BE2C (cell line): ENCODE measurements around the gene KLHL35.
A peak's percentile ranks its signal among the peaks of the same experiment; 100 is the strongest.

Source experiments
- DNase-seq: peaks from one replicate; pipeline ENCODE4 v3.0.0-alpha.2; 2020
- H3K27me3 ChIP-seq: fragments of 250-450 bp; sonication (Bioruptor Pico); 2 replicates; pipeline ENCODE4 v1.5.1; 2020; ENCODE audit warnings: mild to moderate bottlenecking
- H3K36me3 ChIP-seq: fragments of 250-450 bp; sonication (Bioruptor Pico); 2 replicates; pipeline ENCODE4 v1.5.1; 2020; ENCODE audit warnings: mild to moderate bottlenecking
- H3K4me1 ChIP-seq: fragments of 250-450 bp; sonication (Bioruptor Pico); 2 replicates; pipeline ENCODE4 v1.5.1; 2020
- H3K4me3 ChIP-seq: 2 replicates; pipeline ENCODE4 v1.5.1; 2011; ENCODE audit warnings: low read depth, low read length
- H3K9me3 ChIP-seq: fragments of 250-450 bp; sonication (Bioruptor Pico); 2 replicates; pipeline ENCODE4 v1.5.1; 2020
- CTCF ChIP-seq: IDR thresholded peaks from 2 replicates; pipeline ENCODE4 v1.5.1; 2012; ENCODE audit warnings: mild to moderate bottlenecking, low read depth, low read length

KLHL35 gene

GRCh38 chr11:75430714-75431532, 2.1 kb downstream of the KLHL35 start:
- Histone ChIP-seq H3K27me3 (peaks cover 36% of the 10 kb centered on the region), H3K36me3 (no peaks in the 10 kb centered on the region)

GRCh38 chr11:75429902-75430713, 2.9 kb downstream of the KLHL35 start:
- H3K4me3 ChIP-seq = peak overlapping the region; percentile 43

More at GRCh38 chr11:75430714-75431532, 2.1 kb downstream of the KLHL35 start:
- Histone ChIP-seq H3K4me3 (peak overlapping the region; percentile 43), H3K4me1 (peaks cover 3% of the 10 kb centered on the region; the same call in 1 of the 2 replicates), H3K9me3 (peaks cover 4% of the 10 kb centered on the region)
- no peak for TF ChIP-seq CTCF
- no peak for DNase-seq

GRCh38 chr11:75429641-75429901, 3.4 kb downstream of the KLHL35 start:
- Histone ChIP-seq H3K9me3 (peaks cover 4% of the 10 kb centered on the region), H3K36me3 (no peaks in the 10 kb centered on the region), H3K4me3 (no peak overlapping the region), H3K27me3 (peaks cover 36% of the 10 kb centered on the region), H3K4me1 (peaks cover 3% of the 10 kb centered on the region; the same call in 1 of the 2 replicates)
- TF ChIP-seq CTCF = no peak
- DNase-seq = no peak

More at GRCh38 chr11:75429902-75430713, 2.9 kb downstream of the KLHL35 start:
- peak; percentile 77 for DNase-seq
- TF ChIP-seq CTCF = no peak; the same call in 1 of the 2 replicates
- Histone ChIP-seq H3K9me3 (peaks cover 4% of the 10 kb centered on the region), H3K4me1 (peaks cover 3% of the 10 kb centered on the region; the same call in 1 of the 2 replicates), H3K36me3 (no peaks in the 10 kb centered on the region), H3K27me3 (peaks cover 36% of the 10 kb centered on the region)

GRCh38 chr11:75428989-75429640, 3.9 kb downstream of the KLHL35 start:
- TF ChIP-seq CTCF = no peak
- H3K36me3 ChIP-seq = no peaks in the 10 kb centered on the region; the same call in 1 of the 2 replicates
- peaks cover 3% of the 10 kb centered on the region; the same call in 1 of the 2 replicates for H3K4me1 ChIP-seq
- H3K9me3 ChIP-seq = peaks cover 4% of the 10 kb centered on the region
- peaks cover 36% of the 10 kb centered on the region for H3K27me3 ChIP-seq
- H3K4me3 ChIP-seq = no peak overlapping the region
- no peak for DNase-seq

GRCh38 chr11:75428281-75428724, 4.7 kb downstream of the KLHL35 start:
- peak; percentile 98 for DNase-seq
- Histone ChIP-seq H3K9me3 (peaks cover 4% of the 10 kb centered on the region), H3K36me3 (no peaks in the 10 kb centered on the region; the same call in 1 of the 2 replicates), H3K27me3 (peaks cover 36% of the 10 kb centered on the region), H3K4me3 (peak overlapping the region; percentile 59), H3K4me1 (peaks cover 3% of the 10 kb centered on the region; the same call in 1 of the 2 replicates)
- TF ChIP-seq CTCF = no peak
